ENCODE results near the gene AGTPBP1. TPM values are rescaled to one million over a fixed set of nuclear protein-coding genes. Genes with fewer than 3 reads are reported as not detected.

Gene AGTPBP1
- total RNA-seq, 1 donor from 2014 or later = 25.1 TPM

DNA sequence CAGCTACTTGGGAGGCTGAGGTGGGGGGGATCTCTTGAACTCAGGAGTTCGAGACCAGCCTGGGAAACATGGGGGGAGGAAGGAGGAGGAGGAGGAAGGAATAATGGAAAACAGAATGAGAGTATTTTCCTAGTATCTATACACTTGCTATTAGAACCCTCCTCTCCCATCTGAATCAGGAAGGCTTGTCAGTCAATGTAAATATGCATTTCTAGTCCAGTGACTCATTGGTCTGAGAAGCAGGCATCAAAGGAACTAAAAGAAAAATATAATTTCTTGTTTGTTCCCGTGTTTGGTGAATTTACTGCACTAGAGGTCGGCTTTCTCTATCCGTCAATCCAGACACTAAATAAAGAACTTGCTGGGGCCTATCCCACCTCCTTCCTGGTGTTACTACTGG is 88.6 kb downstream of the AGTPBP1 start:
- Mint-ChIP-seq H3K4me1 (ENCODE audit: low read depth) (no peaks in the 10 kb centered on the region), H3K36me3 (ENCODE audit: low read depth) (peaks cover 9% of the 10 kb centered on the region)
- TF ChIP-seq, protein P1, sequence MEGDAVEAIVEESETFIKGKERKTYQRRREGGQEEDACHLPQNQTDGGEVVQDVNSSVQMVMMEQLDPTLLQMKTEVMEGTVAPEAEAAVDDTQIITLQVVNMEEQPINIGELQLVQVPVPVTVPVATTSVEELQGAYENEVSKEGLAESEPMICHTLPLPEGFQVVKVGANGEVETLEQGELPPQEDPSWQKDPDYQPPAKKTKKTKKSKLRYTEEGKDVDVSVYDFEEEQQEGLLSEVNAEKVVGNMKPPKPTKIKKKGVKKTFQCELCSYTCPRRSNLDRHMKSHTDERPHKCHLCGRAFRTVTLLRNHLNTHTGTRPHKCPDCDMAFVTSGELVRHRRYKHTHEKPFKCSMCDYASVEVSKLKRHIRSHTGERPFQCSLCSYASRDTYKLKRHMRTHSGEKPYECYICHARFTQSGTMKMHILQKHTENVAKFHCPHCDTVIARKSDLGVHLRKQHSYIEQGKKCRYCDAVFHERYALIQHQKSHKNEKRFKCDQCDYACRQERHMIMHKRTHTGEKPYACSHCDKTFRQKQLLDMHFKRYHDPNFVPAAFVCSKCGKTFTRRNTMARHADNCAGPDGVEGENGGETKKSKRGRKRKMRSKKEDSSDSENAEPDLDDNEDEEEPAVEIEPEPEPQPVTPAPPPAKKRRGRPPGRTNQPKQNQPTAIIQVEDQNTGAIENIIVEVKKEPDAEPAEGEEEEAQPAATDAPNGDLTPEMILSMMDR (IDR thresholded peaks at IDR 0.05) = no peak

DNA sequence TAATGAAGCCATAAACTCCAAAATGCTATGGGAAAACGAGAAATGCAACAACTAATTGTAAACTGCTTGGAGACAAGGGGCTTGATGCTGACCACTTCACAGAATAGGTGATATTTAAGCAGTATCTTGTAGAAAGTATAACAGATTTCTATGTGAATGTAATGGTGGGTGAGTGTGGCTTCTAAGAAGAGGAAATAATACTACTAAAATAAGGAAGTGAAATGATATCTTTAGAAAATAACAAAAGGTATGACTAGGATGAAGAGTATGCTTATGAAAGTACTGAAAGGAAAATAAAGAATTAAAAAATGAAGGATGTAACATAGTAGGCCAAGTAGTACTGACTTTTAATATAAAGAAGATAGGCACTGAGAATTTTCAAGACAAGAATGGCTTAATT is 94.2 kb downstream of the AGTPBP1 start:
- Mint-ChIP-seq H3K27me3 (ENCODE audit: low read depth) (no peaks in the 10 kb centered on the region), H3K36me3 (ENCODE audit: low read depth) (peaks cover 3% of the 10 kb centered on the region), H3K9me3 (ENCODE audit: low read depth) (no peaks in the 10 kb centered on the region), H3K4me3 (ENCODE audit: unreplicated experiment) (no peak overlapping the region), H3K27ac (ENCODE audit: unreplicated experiment) (no peak overlapping the region), H3K4me1 (ENCODE audit: low read depth) (no peaks in the 10 kb centered on the region)
- no peak for DNase-seq (ENCODE audit: low spot score)
- TF ChIP-seq, protein P1 (IDR thresholded peaks at IDR 0.05) = no peak

More for the DNA sequence above, 88.6 kb downstream of the AGTPBP1 start:
- DNase-seq (ENCODE audit: low spot score) = no peak
- Mint-ChIP-seq H3K27ac (ENCODE audit: unreplicated experiment) (no peak overlapping the region), H3K9me3 (ENCODE audit: low read depth) (no peaks in the 10 kb centered on the region), H3K27me3 (ENCODE audit: low read depth) (no peaks in the 10 kb centered on the region), H3K4me3 (ENCODE audit: unreplicated experiment) (no peak overlapping the region)

DNA sequence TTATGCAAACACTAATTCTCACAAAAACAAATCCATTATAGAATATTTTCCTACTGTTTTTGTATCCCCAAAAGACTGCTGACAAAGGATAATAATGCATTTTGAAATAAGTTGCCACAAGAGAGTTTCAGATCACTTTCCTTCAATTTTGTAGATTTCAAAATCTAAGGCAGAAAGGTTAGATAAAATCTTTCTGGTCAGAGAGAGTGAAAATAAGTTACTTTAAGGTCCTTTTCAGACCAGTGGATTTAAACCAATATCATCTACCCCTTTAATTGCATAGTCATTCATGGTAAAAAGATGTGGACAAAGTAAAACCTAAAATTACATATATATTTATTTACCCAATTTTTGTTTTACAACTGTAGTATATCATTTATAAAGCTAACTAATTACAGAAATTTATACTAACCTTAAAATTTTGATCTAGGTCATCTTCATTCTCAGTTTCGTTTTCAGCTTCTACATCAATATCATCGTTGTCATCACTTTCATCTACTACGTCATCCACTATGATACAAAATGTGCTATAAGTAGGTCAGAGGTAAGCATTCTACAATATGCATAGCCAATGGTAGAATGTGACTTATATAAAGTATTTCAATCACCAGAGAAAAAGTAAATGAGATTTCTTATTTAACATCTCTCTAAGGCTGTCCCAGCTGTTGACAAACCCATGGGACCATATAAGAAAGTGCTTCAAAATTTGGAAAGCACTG is 95.7 kb downstream of the AGTPBP1 start:
- H3K27ac Mint-ChIP-seq (ENCODE audit: unreplicated experiment) = no peak overlapping the region
- no peak for DNase-seq (ENCODE audit: low spot score)
- TF ChIP-seq, protein P1 (IDR thresholded peaks at IDR 0.05) = no peak
- H3K4me1 Mint-ChIP-seq (ENCODE audit: low read depth) = no peaks in the 10 kb centered on the region
- peaks cover 9% of the 10 kb centered on the region for H3K36me3 Mint-ChIP-seq (ENCODE audit: low read depth)
- H3K9me3 Mint-ChIP-seq (ENCODE audit: low read depth) = no peaks in the 10 kb centered on the region
- no peak overlapping the region for H3K4me3 Mint-ChIP-seq (ENCODE audit: unreplicated experiment)
- no peaks in the 10 kb centered on the region for H3K27me3 Mint-ChIP-seq (ENCODE audit: low read depth)

DNA sequence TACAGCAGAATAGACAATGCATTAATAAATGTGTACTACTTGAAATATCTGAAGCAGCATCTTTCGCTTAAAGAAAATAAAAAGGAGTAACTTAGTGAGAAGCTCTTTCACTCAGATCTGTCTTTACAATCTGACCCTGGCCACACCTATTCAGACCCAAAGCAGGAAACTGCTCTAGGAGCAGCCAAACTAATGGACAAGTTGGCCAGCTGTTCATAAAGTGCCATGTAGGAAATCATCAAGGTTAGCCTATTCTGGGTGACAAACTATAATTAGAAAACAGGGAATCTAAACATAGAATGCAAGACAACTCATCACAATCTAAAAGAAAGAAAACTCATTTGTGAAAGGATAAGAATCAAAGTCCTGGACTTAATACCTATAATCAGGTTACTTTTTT is 101.3 kb downstream of the AGTPBP1 start:
- H3K36me3 Mint-ChIP-seq (ENCODE audit: low read depth) = peaks cover 6% of the 10 kb centered on the region
- no peak for DNase-seq (ENCODE audit: low spot score)
- H3K4me1 Mint-ChIP-seq (ENCODE audit: low read depth) = no peaks in the 10 kb centered on the region
- H3K9me3 Mint-ChIP-seq (ENCODE audit: low read depth) = no peaks in the 10 kb centered on the region
- no peak overlapping the region for H3K4me3 Mint-ChIP-seq (ENCODE audit: unreplicated experiment)
- TF ChIP-seq, protein P1 (IDR thresholded peaks at IDR 0.05) = no peak
- H3K27me3 Mint-ChIP-seq (ENCODE audit: low read depth) = no peaks in the 10 kb centered on the region
- H3K27ac Mint-ChIP-seq (ENCODE audit: unreplicated experiment) = no peak overlapping the region

DNA sequence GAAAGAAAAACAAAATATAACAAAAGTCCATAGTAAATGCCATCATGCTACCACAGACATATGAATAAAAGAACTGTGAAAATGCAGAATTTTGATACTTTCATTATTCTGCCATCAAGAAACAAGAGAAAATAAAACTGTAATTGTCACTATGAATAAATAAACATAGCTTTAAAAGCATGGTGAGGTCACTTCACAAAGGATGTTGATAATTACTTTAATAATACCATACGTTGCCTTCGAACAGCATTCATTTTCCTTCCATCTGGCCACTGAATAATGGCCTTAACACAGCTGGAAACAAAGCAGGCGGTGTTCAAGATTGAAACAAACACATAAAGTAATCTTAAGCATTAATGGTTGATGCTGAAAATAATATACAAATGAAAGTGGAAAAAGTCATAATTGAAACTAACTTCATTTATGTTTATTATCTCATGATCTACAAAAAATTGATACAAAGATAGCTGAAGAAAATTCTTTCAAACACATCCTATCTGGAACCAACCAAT is 102.0 kb downstream of the AGTPBP1 start:
- TF ChIP-seq, protein P1 (IDR thresholded peaks at IDR 0.05) = no peak
- H3K9me3 Mint-ChIP-seq (ENCODE audit: low read depth) = no peaks in the 10 kb centered on the region
- DNase-seq (ENCODE audit: low spot score) = no peak
- H3K4me1 Mint-ChIP-seq (ENCODE audit: low read depth) = no peaks in the 10 kb centered on the region
- no peak overlapping the region for H3K27ac Mint-ChIP-seq (ENCODE audit: unreplicated experiment)
- peaks cover 6% of the 10 kb centered on the region for H3K36me3 Mint-ChIP-seq (ENCODE audit: low read depth)
- H3K4me3 Mint-ChIP-seq (ENCODE audit: unreplicated experiment) = no peak overlapping the region
- no peaks in the 10 kb centered on the region for H3K27me3 Mint-ChIP-seq (ENCODE audit: low read depth)

Data from chondrocyte (in vitro differentiated cells).